Endodermal cell (in vitro differentiated cells): ENCODE data around the gene USHBP1. TPM values are rescaled to one million over a fixed set of nuclear protein-coding genes. Genes with fewer than 3 reads are reported as not detected.

Experiments
- DNase-seq: peaks from one replicate; pipeline ENCODE4 v3.0.0-alpha.2; 2017
- H3K27ac ChIP-seq: 2 replicates; pipeline ENCODE4 v1.5.1; 2013; ENCODE audit warnings: mild to moderate bottlenecking, low read depth, low read length, moderate library complexity
- H3K27me3 ChIP-seq: 2 replicates; pipeline ENCODE4 v1.6.1; 2013; ENCODE audit warnings: mild to moderate bottlenecking, low read length, moderate library complexity; ENCODE audit not compliant: insufficient read depth, control insufficient read depth, poor library complexity, severe bottlenecking
- H3K36me3 ChIP-seq: 2 replicates; pipeline ENCODE4 v1.7.0; 2013; ENCODE audit warnings: mild to moderate bottlenecking, low read length, moderate library complexity; ENCODE audit not compliant: control insufficient read depth, insufficient read depth
- H3K4me1 ChIP-seq: one replicate; pipeline ENCODE4 v1.7.0; 2013; ENCODE audit warnings: low read length; ENCODE audit not compliant: control insufficient read depth, insufficient read depth
- H3K4me3 ChIP-seq: 2 replicates; pipeline ENCODE4 v1.5.1; 2013; ENCODE audit warnings: mild to moderate bottlenecking, low read length, moderate library complexity
- H3K9ac ChIP-seq: 2 replicates; pipeline ENCODE4 v1.6.1; 2013; ENCODE audit warnings: mild to moderate bottlenecking, low read length, moderate library complexity; ENCODE audit not compliant: poor library complexity, severe bottlenecking; ENCODE audit errors: extremely low read depth
- H3K9me3 ChIP-seq: 2 replicates; pipeline ENCODE4 v1.6.1; 2013; ENCODE audit warnings: mild to moderate bottlenecking, low read length, moderate library complexity; ENCODE audit not compliant: control insufficient read depth
- H3K27ac Mint-ChIP-seq: 2 replicates; pipeline ENCODE4 v1.8.0; 2020; ENCODE audit warnings: mixed read lengths
- H3K27me3 Mint-ChIP-seq: 2 replicates; pipeline ENCODE4 v1.8.0; 2021; ENCODE audit warnings: mild to moderate bottlenecking, mixed read lengths; ENCODE audit not compliant: insufficient read depth
- H3K36me3 Mint-ChIP-seq: 2 replicates; pipeline ENCODE4 v1.8.0; 2020; ENCODE audit warnings: low read depth, mixed read lengths
- H3K4me1 Mint-ChIP-seq: 2 replicates; pipeline ENCODE4 v1.8.0; 2020; ENCODE audit warnings: mixed read lengths
- H3K4me3 Mint-ChIP-seq: 2 replicates; pipeline ENCODE4 v1.8.0; 2020; ENCODE audit warnings: mild to moderate bottlenecking, moderate library complexity, mixed read lengths
- H3K9me3 Mint-ChIP-seq: 2 replicates; pipeline ENCODE4 v1.8.0; 2020; ENCODE audit warnings: mild to moderate bottlenecking, mixed read lengths
- WGBS, 2 experiments: methylation state at CpG; one replicate each; pipeline versions ENCODE4 v1.1.5 to v1.1.7; 2013; ENCODE audit warnings: missing lambda C conversion rate in 2 of 2, mixed read lengths in 1 of 2; ENCODE audit not compliant: insufficient coverage in 1 of 2, insufficient read length in 1 of 2; 5-methylcytosine and 5-hydroxymethylcytosine counted together
- total RNA-seq, 2 donors: library from RNA; stranded (reverse); fragmentation: NEBNext Ultra II Directional in 1 of 2; extraction: Animal tissue kit (Norgen Biotek cat#: 25700) in 1 of 2; gene quantifications; 2 replicates in 1 of 2; 3 replicates in 1 of 2; pipeline ENCODE4 v1.2.1, GENCODE V29; 2021
- TF ChIP-seq, protein P1 (sequence below): fragments of 200-600 bp; sonication (generic); conservative IDR thresholded peaks from 2 replicates; pipeline ENCODE4 v1.5.0; 2021; ENCODE audit warnings: antibody characterized with exemption, mild to moderate bottlenecking

Gene USHBP1
- total RNA-seq, 2 donors from 2014 or later, result 3.8 to 6.2 TPM

DNA sequence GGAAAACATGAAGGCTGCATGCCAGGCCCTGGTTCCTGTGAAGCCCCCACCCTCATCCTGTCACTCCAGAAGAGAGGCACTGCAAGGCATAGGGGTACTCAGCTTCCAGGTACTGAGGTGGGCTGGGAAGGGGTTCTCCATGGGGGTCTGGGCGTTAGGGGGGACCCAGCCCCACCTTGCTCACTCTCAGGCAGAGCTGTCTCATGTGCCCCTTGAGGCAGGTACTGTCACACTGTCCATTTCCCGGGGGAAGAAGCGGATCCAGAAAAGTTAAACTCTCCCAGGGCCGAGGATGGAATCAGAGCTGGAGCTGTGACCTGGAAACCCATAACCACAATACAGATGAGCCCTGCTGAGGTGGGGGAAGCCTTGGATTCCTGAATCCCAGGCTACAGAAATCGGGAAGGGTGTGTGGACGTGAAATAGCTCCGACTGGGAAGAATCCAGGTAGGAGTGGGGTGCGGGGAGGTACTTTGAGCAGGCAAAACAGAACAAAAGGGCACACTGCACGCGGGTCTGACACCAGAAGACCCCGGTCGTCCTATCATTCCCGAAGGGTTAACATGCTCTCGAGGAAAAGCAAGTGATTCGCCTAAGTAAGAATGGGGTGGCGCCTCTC lies 49.9 kb downstream of the USHBP1 start:
- H3K9me3 Mint-ChIP-seq, result no peaks in the 10 kb centered on the region

DNA sequence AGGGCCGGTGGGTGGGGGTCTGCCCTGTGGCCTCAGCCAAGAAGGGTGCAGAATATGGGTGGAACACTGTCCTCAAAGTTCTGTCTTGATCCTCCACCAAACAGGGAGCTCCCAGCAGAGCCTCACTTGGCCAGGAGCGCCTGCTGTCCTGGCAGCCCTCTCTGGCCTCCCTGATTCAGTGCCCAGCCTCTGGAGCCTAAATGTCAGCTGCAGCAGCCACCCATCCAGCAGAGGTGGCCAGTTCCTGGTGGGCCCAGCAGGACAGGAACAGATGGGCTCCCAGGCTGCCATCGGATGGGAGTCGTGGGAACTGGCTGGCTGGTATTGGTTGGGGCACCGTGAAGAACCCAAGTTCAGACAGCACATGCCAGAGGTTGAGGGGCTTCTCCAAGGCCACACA lies 51.2 kb downstream of the USHBP1 start:
- Histone ChIP-seq H3K4me3 (no peak overlapping the region), H3K9me3 (no peaks in the 10 kb centered on the region), H3K27me3 (no peaks in the 10 kb centered on the region), H3K9ac (no peak overlapping the region), H3K36me3 (peaks cover 35% of the 10 kb centered on the region), H3K4me1 (peaks cover 3% of the 10 kb centered on the region), H3K27ac (no peak overlapping the region)
- TF ChIP-seq, protein P1, sequence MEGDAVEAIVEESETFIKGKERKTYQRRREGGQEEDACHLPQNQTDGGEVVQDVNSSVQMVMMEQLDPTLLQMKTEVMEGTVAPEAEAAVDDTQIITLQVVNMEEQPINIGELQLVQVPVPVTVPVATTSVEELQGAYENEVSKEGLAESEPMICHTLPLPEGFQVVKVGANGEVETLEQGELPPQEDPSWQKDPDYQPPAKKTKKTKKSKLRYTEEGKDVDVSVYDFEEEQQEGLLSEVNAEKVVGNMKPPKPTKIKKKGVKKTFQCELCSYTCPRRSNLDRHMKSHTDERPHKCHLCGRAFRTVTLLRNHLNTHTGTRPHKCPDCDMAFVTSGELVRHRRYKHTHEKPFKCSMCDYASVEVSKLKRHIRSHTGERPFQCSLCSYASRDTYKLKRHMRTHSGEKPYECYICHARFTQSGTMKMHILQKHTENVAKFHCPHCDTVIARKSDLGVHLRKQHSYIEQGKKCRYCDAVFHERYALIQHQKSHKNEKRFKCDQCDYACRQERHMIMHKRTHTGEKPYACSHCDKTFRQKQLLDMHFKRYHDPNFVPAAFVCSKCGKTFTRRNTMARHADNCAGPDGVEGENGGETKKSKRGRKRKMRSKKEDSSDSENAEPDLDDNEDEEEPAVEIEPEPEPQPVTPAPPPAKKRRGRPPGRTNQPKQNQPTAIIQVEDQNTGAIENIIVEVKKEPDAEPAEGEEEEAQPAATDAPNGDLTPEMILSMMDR, result no peak
- Mint-ChIP-seq H3K9me3 (no peaks in the 10 kb centered on the region), H3K4me3 (no peak overlapping the region), H3K36me3 (peaks cover 37% of the 10 kb centered on the region), H3K4me1 (peaks cover 4% of the 10 kb centered on the region), H3K27me3 (no peaks in the 10 kb centered on the region), H3K27ac (no peak overlapping the region)
- 94 to 96% methylated on average over 2 to 5 of the region's 5 CpGs for WGBS, 2 experiments
- DNase-seq, result no peak

More for the DNA sequence above, 49.9 kb downstream of the USHBP1 start:
- peak; percentile 67 for DNase-seq
- peaks cover 4% of the 10 kb centered on the region for H3K4me1 Mint-ChIP-seq
- peak overlapping the region; percentile 82 for H3K27ac ChIP-seq
- peak overlapping the region; percentile 79 for H3K4me3 Mint-ChIP-seq
- H3K4me1 ChIP-seq, result peaks cover 3% of the 10 kb centered on the region
- no peaks in the 10 kb centered on the region for H3K9me3 ChIP-seq
- peaks cover 32% of the 10 kb centered on the region for H3K36me3 Mint-ChIP-seq
- peaks cover 23% of the 10 kb centered on the region for H3K36me3 ChIP-seq
- H3K4me3 ChIP-seq, result peak overlapping the region; percentile 84
- peak overlapping the region; percentile 99 for H3K27ac Mint-ChIP-seq
- H3K9ac ChIP-seq, result peak overlapping the region; percentile 88
- 35 to 40% methylated on average over 14 to 16 of the region's 16 CpGs for WGBS, 2 experiments
- H3K27me3 ChIP-seq, result no peaks in the 10 kb centered on the region
- TF ChIP-seq, protein P1, result no peak
- no peaks in the 10 kb centered on the region for H3K27me3 Mint-ChIP-seq

DNA sequence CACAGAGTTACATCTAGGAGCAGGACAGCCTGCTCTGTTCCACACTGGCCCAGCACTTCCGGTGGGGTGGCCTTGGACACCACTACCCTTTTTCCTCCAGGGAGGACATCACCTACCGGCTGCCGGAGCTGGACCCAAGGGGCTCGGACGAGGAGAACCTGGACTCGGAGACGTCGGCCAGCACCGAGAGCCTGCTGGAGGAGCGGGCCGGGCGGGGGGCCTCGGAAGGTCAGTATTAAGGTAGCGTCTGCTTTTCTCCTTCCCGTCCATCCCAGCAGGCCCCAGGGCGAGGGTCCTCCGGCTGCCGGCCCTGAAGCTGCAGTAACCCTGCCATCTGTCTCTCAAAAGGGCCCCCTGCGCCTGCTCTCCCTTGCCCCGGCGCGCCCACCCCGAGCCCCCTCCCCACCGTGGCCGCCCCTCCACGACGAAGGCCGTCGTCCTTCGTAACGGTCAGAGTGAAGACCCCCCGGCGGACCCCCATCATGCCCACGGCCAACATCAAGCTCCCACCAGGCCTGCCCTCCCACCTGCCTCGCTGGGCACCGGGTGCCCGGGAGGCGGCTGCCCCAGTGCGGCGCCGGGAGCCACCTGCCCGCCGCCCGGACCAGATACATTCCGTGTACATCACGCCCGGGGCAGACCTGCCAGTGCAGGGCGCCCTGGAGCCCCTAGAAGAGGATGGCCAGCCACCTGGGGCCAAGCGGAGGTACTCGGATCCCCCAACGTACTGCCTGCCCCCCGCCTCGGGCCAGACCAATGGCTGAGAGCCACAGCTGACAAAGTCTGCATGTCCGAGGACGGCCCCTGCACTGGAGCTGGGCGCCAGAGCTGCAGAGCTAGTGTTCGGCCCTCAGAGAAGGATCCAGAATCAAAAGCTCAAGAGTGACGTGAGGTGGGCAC lies 52.7 kb downstream of the USHBP1 start:
- no peak overlapping the region for H3K4me3 Mint-ChIP-seq
- H3K27ac Mint-ChIP-seq, result no peak overlapping the region
- WGBS, 2 experiments, result 96% methylated on average over 29 to 58 of the region's 58 CpGs
- Histone ChIP-seq H3K27ac (no peak overlapping the region), H3K9me3 (no peaks in the 10 kb centered on the region), H3K27me3 (no peaks in the 10 kb centered on the region), H3K36me3 (peaks cover 32% of the 10 kb centered on the region), H3K4me1 (peaks cover 3% of the 10 kb centered on the region), H3K9ac (no peak overlapping the region), H3K4me3 (no peak overlapping the region)
- TF ChIP-seq, protein P1, result no peak
- no peaks in the 10 kb centered on the region for H3K9me3 Mint-ChIP-seq
- H3K27me3 Mint-ChIP-seq, result no peaks in the 10 kb centered on the region
- peaks cover 27% of the 10 kb centered on the region for H3K36me3 Mint-ChIP-seq
- no peak for DNase-seq
- H3K4me1 Mint-ChIP-seq, result peaks cover 4% of the 10 kb centered on the region
